ENCODE data around the gene PCDHGC5.

Gene PCDHGC5

DNA sequence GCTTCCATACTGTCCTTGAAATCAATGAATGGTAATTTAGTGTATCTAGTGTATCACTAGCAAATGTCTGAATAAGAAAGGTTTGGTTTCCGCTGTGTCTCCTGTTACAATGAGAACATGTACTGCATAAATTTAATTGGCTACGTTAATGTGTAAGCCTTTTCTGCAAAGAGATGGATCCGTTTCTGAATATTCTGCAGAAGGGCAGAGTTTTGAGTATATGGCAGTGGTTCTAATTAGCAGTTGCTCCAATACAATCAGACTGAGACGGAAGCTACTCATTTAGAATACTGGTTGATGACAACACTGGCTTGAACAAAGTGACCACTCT, 4.6 kb upstream of the PCDHGC5 start:
- Histone ChIP-seq H3K9me2 (ENCODE audit: low read depth, low read length) (no peaks in the 10 kb centered on the region), H3K27ac (ENCODE audit: low read depth, low read length, poor library complexity, severe bottlenecking) (no peak overlapping the region), H3K27me3 (ENCODE audit: insufficient read depth, low read length) (peaks cover 4% of the 10 kb centered on the region; the same call in 1 of the 2 replicates), H3K9ac (ENCODE audit: low read length) (no peak overlapping the region; the same call in 1 of the 2 replicates), H4K20me1 (ENCODE audit: insufficient read depth, low read length) (no peaks in the 10 kb centered on the region), H3K79me2 (ENCODE audit: insufficient read depth, low read length) (no peaks in the 10 kb centered on the region), H3F3A (ENCODE audit: insufficient read depth, low read length) (no peaks in the 10 kb centered on the region), H3K4me2 (ENCODE audit: low read length) (peak overlapping the region; percentile 63), H3K36me3 (ENCODE audit: insufficient read depth, low read length) (no peaks in the 10 kb centered on the region), H3K4me1 (ENCODE audit: insufficient read depth, low read length, severe bottlenecking) (peaks cover 14% of the 10 kb centered on the region), H3K9me3 (ENCODE audit: low read length) (no peaks in the 10 kb centered on the region), H2AFZ (ENCODE audit: low read length) (no peak overlapping the region), H3K4me3 (ENCODE audit: low read depth, low read length, poor library complexity, severe bottlenecking) (peak overlapping the region; percentile 51)
- no peak for TF ChIP-seq EZH2 (IDR thresholded peaks at IDR 0.05; ENCODE audit: borderline replicate concordance, low read length)
- no peak for TF ChIP-seq CTCF (IDR thresholded peaks at IDR 0.05; ENCODE audit: low read length)

DNA sequence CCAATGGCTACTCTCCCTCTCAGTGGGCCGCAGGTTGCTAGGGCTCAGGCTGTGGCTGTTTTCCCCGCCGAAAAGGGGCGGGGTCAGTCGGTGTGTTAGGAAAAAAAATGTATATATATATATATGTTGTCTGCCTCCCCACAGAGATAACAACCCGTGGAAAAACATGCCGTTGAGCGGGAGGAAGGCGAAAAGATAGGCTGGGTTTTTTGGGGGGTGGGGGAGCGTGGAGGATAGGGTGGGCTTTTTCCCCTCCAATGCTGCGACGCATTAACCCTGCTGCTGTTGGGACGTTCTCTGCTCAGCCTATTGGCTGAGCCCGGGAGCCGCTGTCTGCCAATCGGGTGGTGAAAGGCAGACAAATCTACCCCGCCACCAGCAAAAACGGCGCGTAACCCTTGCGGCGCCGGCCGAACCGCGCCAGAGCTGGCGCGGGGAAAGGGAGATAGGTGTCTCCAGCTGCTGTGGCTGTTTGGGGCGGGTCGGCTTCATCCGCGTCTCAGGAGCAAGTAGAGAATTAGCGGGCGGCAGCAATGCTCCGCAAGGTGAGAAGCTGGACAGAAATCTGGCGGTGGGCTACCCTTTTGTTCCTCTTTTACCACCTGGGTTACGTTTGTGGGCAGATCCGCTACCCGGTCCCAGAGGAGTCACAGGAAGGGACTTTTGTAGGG, 4.1 kb upstream of the PCDHGC5 start, which contains the start of gene PCDHGC4:
Gene PCDHGC4 (plus strand): TSS at position 390 of the 671 bp plus-strand sequence. CDS start 144 bp downstream, at position 534.
- Histone ChIP-seq H3K79me2 (ENCODE audit: insufficient read depth, low read length) (no peaks in the 10 kb centered on the region), H3K27me3 (ENCODE audit: insufficient read depth, low read length) (peaks cover 4% of the 10 kb centered on the region; the same call in 1 of the 2 replicates), H2AFZ (ENCODE audit: low read length) (no peak within 1 kb of the TSS), H3K4me3 (ENCODE audit: low read depth, low read length, poor library complexity, severe bottlenecking) (peak within 1 kb of the TSS; percentile 51), H3K27ac (ENCODE audit: low read depth, low read length, poor library complexity, severe bottlenecking) (no peak within 1 kb of the TSS), H3F3A (ENCODE audit: insufficient read depth, low read length) (no peaks in the 10 kb centered on the region), H3K9me2 (ENCODE audit: low read depth, low read length) (no peaks in the 10 kb centered on the region), H3K9me3 (ENCODE audit: low read length) (no peaks in the 10 kb centered on the region), H3K4me2 (ENCODE audit: low read length) (peak within 1 kb of the TSS; percentile 63), H3K36me3 (ENCODE audit: insufficient read depth, low read length) (no peaks in the 10 kb centered on the region), H3K9ac (ENCODE audit: low read length) (peak within 1 kb of the TSS; percentile 4; the same call in 1 of the 2 replicates), H4K20me1 (ENCODE audit: insufficient read depth, low read length) (no peaks in the 10 kb centered on the region), H3K4me1 (ENCODE audit: insufficient read depth, low read length, severe bottlenecking) (peaks cover 14% of the 10 kb centered on the region)
- TF ChIP-seq CTCF (IDR thresholded peaks at IDR 0.05; ENCODE audit: low read length), result no peak
- no peak for TF ChIP-seq EZH2 (IDR thresholded peaks at IDR 0.05; ENCODE audit: borderline replicate concordance, low read length)

GRCh38 chr5:141485321-141486055, 3.4 kb upstream of the PCDHGC5 start:
- Histone ChIP-seq H3F3A (ENCODE audit: insufficient read depth, low read length) (no peaks in the 10 kb centered on the region), H2AFZ (ENCODE audit: low read length) (no peak overlapping the region), H4K20me1 (ENCODE audit: insufficient read depth, low read length) (no peaks in the 10 kb centered on the region), H3K9me2 (ENCODE audit: low read depth, low read length) (no peaks in the 10 kb centered on the region), H3K4me2 (ENCODE audit: low read length) (peak overlapping the region; percentile 63), H3K9me3 (ENCODE audit: low read length) (no peaks in the 10 kb centered on the region), H3K4me1 (ENCODE audit: insufficient read depth, low read length, severe bottlenecking) (peaks cover 14% of the 10 kb centered on the region), H3K79me2 (ENCODE audit: insufficient read depth, low read length) (no peaks in the 10 kb centered on the region), H3K36me3 (ENCODE audit: insufficient read depth, low read length) (no peaks in the 10 kb centered on the region), H3K27ac (ENCODE audit: low read depth, low read length, poor library complexity, severe bottlenecking) (no peak overlapping the region), H3K27me3 (ENCODE audit: insufficient read depth, low read length) (peaks cover 4% of the 10 kb centered on the region; the same call in 1 of the 2 replicates), H3K4me3 (ENCODE audit: low read depth, low read length, poor library complexity, severe bottlenecking) (peak overlapping the region; percentile 51), H3K9ac (ENCODE audit: low read length) (peak overlapping the region; percentile 4; the same call in 1 of the 2 replicates)
- TF ChIP-seq EZH2 (IDR thresholded peaks at IDR 0.05; ENCODE audit: borderline replicate concordance, low read length), result no peak
- no peak for TF ChIP-seq CTCF (IDR thresholded peaks at IDR 0.05; ENCODE audit: low read length)

Data from OCI-LY1 (cell line).